ENCODE results near the gene DENND2A. TPM values are rescaled to one million over a fixed set of nuclear protein-coding genes. Genes with fewer than 3 reads are reported as not detected.

The DENND2A gene
- total and polyA plus RNA-seq, 11 donors, result 4.6 to 17.9 (median 10.0) TPM

DNA sequence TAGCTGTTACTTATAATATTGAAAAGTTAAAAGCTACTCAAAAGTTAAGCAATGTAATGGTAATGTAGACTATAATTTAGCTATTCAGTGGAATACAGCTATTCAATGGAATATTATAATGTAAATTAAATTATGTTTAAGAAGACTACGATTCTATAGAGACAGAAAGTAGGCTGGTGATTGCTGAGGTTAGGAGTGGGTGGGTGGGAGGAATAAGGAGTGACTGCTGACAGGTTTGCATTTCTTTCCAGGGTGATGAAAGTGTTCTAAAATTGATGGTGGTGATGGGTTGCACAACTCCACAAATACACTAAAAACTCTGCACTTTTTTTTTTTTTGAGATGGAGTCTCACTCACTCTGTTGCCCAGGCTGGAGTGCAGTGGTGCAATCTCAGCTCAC is 21.4 kb downstream of the DENND2A start:
- no peak for ATAC-seq
- 54 to 79% (median 73%) methylated on average over 1 of the region's 1 CpG for WGBS, 4 donors
- Histone ChIP-seq H3K4me1 (peaks cover 0 to 28% (median 6%) of the 10 kb centered on the region in 12 donors), H3K9me3 (no peaks in the 10 kb centered on the region), H3K4me3 (no peak overlapping the region), H3K36me3 (peaks cover 0 to 4% (median 0%) of the 10 kb centered on the region in 9 donors), H3K27me3 (no peaks in the 10 kb centered on the region), H3K27ac (peak overlapping the region in 1 of 12 donors; percentile 38)
- intact Hi-C loops (cut with DNase I), result no loop called here
- TF ChIP-seq, protein P1, sequence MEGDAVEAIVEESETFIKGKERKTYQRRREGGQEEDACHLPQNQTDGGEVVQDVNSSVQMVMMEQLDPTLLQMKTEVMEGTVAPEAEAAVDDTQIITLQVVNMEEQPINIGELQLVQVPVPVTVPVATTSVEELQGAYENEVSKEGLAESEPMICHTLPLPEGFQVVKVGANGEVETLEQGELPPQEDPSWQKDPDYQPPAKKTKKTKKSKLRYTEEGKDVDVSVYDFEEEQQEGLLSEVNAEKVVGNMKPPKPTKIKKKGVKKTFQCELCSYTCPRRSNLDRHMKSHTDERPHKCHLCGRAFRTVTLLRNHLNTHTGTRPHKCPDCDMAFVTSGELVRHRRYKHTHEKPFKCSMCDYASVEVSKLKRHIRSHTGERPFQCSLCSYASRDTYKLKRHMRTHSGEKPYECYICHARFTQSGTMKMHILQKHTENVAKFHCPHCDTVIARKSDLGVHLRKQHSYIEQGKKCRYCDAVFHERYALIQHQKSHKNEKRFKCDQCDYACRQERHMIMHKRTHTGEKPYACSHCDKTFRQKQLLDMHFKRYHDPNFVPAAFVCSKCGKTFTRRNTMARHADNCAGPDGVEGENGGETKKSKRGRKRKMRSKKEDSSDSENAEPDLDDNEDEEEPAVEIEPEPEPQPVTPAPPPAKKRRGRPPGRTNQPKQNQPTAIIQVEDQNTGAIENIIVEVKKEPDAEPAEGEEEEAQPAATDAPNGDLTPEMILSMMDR (IDR thresholded peaks at IDR 0.05), result no peak
- TF ChIP-seq POLR2A (IDR thresholded peaks at IDR 0.05), result no peak
- no peak for DNase-seq

DNA sequence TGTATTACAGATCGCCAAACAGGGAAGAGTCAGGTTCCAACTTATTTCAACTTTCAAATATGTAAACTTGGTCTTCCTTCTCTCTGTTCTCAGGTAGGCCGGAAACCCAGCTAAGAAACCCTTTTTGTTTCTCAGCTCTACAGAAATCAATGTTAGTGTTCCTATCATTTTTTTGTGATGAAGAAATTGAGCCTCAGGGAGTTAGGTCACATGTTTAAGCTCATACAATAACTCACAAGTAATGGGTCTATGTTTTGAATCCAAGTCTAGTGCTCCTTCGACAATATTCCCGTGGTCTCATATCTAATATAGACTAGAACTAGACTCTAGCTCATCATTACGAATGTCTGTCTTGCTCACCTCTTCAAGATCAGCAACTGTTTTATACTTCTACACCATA is 22.3 kb downstream of the DENND2A start:
- DNase-seq, result no peak
- ATAC-seq, result no peak
- Histone ChIP-seq H3K27ac (no peak overlapping the region), H3K9me3 (no peaks in the 10 kb centered on the region), H3K36me3 (peaks cover 0 to 4% (median 0%) of the 10 kb centered on the region in 9 donors), H3K4me3 (no peak overlapping the region), H3K27me3 (no peaks in the 10 kb centered on the region), H3K4me1 (peaks cover 0 to 34% (median 4%) of the 10 kb centered on the region in 12 donors)
- intact Hi-C loops (cut with DNase I), result no loop called here
- TF ChIP-seq, protein P1 (IDR thresholded peaks at IDR 0.05), result no peak
- TF ChIP-seq POLR2A (IDR thresholded peaks at IDR 0.05), result no peak
- WGBS, 4 donors, result 72 to 83% (median 81%) methylated on average over 5 of the region's 5 CpGs

DNA sequence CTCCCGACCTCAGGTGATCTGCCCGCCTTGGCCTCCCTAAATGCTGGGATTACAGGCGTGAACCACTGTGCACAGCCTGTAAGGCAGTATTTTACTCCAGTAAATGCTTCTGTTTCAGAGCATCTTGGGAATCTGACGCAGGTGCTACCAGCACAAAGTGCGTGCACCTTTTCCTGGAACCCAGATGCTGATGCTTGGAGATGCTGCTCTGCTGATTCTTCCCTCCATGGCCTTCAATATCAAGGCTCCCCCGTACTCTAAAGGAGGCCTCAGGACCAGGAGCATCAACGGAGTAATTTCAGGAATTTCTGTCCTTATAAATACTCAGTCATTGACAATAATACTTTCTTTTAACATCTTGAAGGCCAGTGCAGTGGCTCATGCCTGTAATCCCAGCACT is 23.5 kb downstream of the DENND2A start:
- DNase-seq, result no peak
- H3K27ac ChIP-seq, result no peak overlapping the region
- H3K9me3 ChIP-seq, result no peaks in the 10 kb centered on the region
- intact Hi-C loops (cut with DNase I), result no loop called here
- WGBS, 4 donors, result 88 to 93% (median 91%) methylated on average over 6 to 7 of the region's 7 CpGs
- no peak for ATAC-seq
- H3K27me3 ChIP-seq, result no peaks in the 10 kb centered on the region
- H3K4me1 ChIP-seq, result peaks cover 0 to 34% (median 4%) of the 10 kb centered on the region in 12 donors
- TF ChIP-seq, protein P1 (IDR thresholded peaks at IDR 0.05), result no peak
- no peak for TF ChIP-seq POLR2A (IDR thresholded peaks at IDR 0.05)
- H3K4me3 ChIP-seq, result no peak overlapping the region
- peaks cover 0 to 4% (median 0%) of the 10 kb centered on the region in 9 donors for H3K36me3 ChIP-seq

DNA sequence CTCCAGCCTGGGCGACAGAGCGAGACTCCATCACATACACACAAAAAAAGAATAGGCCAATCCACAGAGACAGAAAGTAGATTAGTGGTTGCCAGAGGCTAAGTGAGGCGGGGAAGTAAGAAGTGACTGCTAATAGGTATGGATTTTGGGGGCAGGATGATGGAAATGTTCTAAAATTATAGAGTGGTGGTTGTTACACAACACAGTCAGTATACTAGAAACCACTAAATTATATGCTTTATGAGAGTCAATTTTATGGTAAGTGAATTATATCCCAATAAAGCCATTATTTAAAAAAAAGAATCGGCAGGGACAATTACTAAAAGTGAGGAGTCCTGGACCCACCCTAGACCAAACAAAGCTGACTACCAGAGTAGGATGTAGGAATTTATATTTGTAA is 24.3 kb downstream of the DENND2A start:
- peaks cover 0 to 41% (median 5%) of the 10 kb centered on the region in 12 donors for H3K4me1 ChIP-seq
- ATAC-seq (no peak), DNase-seq (no peak)
- TF ChIP-seq, protein P1 (IDR thresholded peaks at IDR 0.05), result no peak
- no peak for TF ChIP-seq POLR2A (IDR thresholded peaks at IDR 0.05)
- 81 to 94% (median 85%) methylated on average over 4 of the region's 4 CpGs for WGBS, 4 donors
- no peaks in the 10 kb centered on the region for H3K27me3 ChIP-seq
- no peak overlapping the region for H3K27ac ChIP-seq
- H3K36me3 ChIP-seq, result peaks cover 0 to 4% (median 0%) of the 10 kb centered on the region in 9 donors
- H3K9me3 ChIP-seq, result no peaks in the 10 kb centered on the region
- intact Hi-C loops (cut with DNase I), result no loop called here
- no peak overlapping the region for H3K4me3 ChIP-seq
